Hippocampal formation (tissue), 2 donors: Measurements from ENCODE around the gene LMF1.
A peak's percentile ranks its signal among the peaks of the same experiment; 100 is the strongest.

ENCODE experiments used
- DNase-seq, 2 donors: peaks; one replicate each; lab custom pipeline; 2025; lab: John Stamatoyannopoulos, UW

Gene LMF1

DNA sequence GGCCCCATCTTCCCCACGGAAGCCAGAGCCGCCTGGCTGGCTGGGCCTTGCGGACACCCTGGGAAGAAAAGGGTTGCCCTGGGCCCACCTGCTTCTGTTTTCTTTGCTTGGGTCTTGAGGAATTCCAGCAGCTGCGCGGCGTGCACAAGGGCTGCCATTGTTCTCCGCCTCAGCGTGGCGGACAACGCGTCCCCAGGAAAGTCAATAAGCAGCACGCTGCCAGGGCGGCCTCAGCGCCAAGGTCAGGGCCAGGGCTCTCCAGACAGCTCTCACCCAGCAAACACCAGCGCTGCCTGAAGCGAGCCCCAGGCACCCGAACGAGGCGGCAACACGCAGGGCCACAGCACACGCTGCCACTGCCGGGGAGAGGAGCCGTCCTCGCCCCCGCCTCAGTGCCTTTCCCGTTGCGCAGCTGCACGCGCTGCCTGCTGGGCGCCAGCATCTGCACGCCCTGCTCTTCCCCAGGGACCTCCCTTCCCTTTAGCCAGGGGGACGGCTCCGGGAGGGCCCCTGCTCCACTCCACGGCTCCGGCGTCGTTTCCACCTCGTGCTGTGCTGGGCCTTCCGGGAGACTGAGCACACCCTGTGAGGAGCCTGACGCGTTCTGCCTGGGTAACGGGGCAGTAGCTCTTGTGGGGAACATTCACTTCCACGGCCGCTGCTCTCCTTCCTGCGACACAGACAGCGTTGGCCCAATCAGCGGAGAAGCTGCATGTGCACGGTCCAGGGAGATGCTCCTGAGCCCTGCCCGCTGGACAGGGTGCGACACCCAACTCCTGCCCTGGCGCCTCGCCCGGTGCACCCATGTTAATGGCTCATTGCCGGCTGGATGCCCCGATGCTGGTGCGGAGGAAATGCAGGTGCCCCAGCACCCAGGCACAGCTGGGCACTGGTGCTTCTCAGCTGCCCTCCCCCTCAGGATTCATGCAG is 57.8 kb downstream of the LMF1 start:
- DNase-seq, result peak; percentile 87 to 88

DNA sequence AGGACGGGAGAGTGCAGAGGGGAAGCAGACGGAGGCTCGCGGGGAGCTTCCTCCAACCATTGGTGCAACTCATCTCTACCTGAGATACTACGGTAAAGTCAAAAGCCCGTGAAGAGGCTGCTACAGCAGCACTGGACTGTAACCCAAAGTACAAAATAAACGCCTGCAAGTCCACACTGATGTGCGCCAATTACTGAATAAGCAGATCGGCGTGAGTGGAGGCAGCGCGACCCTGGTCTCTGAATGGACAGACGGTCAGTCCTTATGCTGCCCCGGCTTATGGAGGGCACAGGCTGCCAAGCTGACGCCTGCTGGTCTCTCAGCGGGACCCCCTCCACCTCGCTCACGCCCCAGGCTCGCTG is 58.5 kb downstream of the LMF1 start:
- peak in 1 of 2 donors; percentile 77 for DNase-seq

GRCh38 chr16:911604-912321 is 59.0 kb downstream of the LMF1 start:
- no peak for DNase-seq

- DNase-seq, result no peak
Observed at GRCh38 chr16:911101-911500, 59.7 kb downstream of the LMF1 start.

GRCh38 chr16:910181-910580 is 60.6 kb downstream of the LMF1 start:
- no peak for DNase-seq

DNA sequence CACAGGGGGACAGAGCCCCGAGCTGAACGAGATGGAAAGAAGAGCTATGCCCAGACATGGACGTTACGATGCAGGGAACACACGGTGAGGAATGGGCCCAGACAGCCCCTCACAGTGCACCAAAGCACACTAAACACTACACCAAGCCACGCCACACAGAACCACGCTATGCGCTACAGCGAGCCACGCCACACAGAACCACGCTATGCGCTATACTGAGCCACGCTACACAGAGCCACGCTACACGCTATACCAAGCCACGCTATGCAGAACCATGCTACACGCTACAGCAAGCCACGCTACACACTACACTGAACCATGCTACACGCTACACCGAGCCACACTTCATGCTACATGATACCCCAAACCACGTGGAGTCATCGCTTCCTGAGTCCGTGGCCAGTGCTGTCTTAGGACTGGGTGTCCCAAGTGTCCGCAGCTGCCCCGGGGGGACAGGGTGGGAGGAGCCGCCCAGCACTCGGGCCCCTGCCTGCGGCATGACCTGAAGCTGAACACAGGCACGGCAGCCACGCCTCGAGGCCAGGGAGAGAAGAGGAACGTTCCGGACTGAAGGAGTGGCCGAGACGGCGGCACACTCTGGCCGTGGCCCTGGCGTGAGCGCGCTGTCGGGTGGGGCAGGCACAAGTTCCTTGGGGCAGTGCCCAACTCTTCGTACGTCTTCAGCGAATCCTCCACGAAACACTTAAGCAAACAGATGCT is 61.3 kb downstream of the LMF1 start:
- DNase-seq, result no peak

- DNase-seq, result no peak
Observed at GRCh38 chr16:908526-909155, 62.1 kb downstream of the LMF1 start.

- DNase-seq, result peak; percentile 41 to 56
Observed at GRCh38 chr16:907842-908241, 62.9 kb downstream of the LMF1 start.

GRCh38 chr16:907361-907760 is 63.4 kb downstream of the LMF1 start:
- DNase-seq, result no peak

GRCh38 chr16:906296-906695 is 64.5 kb downstream of the LMF1 start:
- no peak for DNase-seq

DNA sequence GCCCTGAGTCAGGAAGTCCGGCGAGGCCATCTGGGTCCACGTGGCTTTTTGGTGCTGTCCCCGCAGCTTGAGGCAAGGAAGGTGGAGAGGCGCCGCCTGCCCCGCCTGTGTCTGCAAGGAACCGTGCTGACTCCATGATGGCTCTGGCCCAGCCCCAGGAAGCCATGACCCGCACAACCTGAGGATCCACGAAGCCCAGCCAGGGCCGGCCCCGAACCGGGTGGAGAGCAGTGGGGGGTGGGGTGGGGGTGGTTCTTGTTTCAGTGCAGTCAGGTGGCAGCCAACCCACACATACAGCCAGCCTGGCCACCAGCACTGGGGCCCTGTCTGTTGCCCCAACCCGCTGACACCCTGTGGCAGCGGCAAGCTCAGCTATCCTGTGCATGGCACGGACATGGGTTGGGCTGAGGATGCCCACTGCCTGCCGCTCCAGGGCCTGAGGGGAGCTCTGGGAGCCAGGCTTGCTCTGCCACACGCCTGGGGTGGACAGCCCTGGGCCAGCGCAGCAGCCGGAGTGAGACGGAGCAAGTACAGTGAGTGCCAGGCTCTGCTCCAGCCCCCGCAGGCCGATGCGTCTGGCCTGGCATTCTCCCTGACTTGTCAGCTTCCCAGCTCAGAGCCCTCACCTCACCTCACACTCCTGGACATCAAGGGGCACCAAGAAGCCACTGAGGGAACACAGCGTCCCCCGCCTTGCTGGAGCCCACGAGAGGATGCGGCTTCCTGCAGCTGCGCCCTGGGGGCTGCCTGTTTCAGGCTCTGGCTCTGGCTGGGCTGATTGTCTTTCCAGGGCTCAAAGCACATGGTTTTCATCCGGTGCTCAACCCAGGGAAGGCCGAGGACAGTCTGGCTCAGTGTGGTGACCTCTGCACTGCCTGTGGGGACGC is 68.8 kb downstream of the LMF1 start:
- DNase-seq, result peak; percentile 14 to 43

- no peak for DNase-seq
Observed at GRCh38 chr16:901149-901548, 69.6 kb downstream of the LMF1 start.

- no peak for DNase-seq
Observed at GRCh38 chr16:900211-900610, 70.6 kb downstream of the LMF1 start.

- DNase-seq, result no peak
Observed at GRCh38 chr16:899683-900060, 71.1 kb downstream of the LMF1 start.

DNA sequence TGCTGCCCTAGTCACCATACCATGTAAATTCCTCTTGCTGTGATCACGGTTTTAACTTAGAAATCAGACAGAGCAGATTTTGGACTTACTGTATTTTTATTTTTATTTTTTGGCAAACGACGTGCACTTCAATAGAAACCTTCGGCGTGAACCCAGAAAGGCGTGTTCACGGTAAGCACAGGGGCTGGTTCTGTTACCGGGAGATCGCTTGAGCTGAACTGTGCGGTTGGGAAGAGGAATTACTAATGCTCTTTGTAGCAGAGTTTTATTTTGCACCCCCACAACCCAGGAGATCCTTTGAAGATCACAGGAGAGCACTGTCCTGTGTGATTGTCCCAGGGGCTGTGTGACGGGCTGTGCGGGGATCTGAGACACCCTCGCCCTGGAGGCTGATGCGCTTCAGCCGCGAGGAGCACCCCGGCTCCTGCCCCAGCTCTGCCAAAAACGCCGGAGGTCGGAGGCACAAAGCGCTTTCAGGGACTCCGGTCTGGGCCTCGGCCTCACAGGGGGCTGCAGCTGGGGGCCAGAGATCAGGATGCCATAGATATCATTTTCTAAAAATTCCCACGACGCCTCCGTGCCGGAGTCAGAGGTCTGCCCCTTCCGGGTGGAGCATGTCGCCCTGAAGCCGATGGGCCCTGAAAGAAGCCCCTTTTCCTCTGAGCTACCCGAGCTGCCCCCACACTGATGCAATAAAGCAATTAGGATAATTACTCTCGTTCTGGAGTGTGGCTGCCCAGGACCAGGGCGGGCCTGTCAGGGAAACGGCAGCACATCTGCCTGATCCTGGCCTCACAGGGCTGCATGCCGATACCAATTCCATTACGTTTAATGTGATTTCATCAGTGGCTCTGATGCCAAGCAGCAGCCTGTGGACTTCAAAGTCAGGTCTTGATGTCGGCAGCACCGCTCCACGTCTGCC is 71.8 kb downstream of the LMF1 start:
- no peak for DNase-seq

DNA sequence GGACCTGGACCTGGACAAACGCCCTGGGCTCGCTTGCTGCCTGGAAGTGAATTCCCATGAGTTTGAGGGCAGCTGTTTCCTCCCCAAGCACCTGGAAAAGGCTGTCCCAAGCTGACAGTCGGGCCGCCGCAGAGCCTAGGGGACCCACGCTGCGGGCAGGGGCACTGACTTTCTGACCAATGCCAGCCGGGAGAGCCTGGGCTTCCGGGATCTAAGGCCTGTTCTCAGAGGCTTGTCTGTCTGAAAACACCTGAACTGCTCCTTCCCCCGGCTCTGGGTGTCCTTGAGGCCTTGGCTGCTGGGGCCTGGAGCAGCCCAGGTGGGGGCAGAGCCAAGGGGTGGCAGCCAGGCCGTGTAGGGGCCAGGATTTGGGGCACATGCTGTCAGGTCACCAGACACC is 72.6 kb downstream of the LMF1 start:
- no peak for DNase-seq

DNA sequence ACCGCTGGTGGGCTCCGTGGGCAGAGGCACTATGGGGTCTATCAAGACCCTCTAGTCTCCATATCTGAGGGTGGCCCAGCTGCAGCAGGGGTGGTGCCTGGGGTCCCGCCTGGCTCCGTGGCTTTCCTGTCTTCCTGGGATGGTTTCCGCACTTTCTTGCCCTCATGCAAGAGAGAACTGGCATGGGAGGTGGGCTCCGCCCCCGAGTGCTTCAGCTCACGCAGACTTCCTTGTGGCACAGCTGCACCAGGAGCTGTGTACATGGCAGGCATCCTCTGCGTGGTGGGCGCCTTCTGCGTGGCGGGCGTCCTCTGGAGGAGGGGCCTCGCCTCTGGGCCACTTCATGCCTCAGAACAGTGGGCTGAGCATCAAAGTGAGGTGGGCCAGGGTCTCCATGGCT is 73.1 kb downstream of the LMF1 start:
- DNase-seq, result no peak

- DNase-seq, result no peak
Observed at GRCh38 chr16:897200-897543, 73.6 kb downstream of the LMF1 start.

- DNase-seq, result peak; percentile 34 to 46
Observed at GRCh38 chr16:896261-897199, 74.3 kb downstream of the LMF1 start.
